SKM-1 treated with dmso at 0.1 percent for 144 hours (cell line): ENCODE measurements around the gene SYNPO.

Experiments
- DNase-seq: peaks from one replicate; lab custom pipeline; 2025; ENCODE audit not compliant: unreplicated experiment; lab: John Stamatoyannopoulos, UW

SYNPO gene

GRCh38 chr5:150624334-150625163 is 15.9 kb upstream of the SYNPO start:
- DNase-seq = no peak

- DNase-seq = no peak
These were observed 15.3 kb upstream of the SYNPO start for GRCh38 chr5:150625164-150625535.

GRCh38 chr5:150625831-150626746 is 14.4 kb upstream of the SYNPO start:
- DNase-seq = no peak

GRCh38 chr5:150626853-150627276 is 13.6 kb upstream of the SYNPO start:
- DNase-seq = no peak

- peak; percentile 43 for DNase-seq
These were observed 12.5 kb upstream of the SYNPO start for GRCh38 chr5:150627731-150628545.

DNA sequence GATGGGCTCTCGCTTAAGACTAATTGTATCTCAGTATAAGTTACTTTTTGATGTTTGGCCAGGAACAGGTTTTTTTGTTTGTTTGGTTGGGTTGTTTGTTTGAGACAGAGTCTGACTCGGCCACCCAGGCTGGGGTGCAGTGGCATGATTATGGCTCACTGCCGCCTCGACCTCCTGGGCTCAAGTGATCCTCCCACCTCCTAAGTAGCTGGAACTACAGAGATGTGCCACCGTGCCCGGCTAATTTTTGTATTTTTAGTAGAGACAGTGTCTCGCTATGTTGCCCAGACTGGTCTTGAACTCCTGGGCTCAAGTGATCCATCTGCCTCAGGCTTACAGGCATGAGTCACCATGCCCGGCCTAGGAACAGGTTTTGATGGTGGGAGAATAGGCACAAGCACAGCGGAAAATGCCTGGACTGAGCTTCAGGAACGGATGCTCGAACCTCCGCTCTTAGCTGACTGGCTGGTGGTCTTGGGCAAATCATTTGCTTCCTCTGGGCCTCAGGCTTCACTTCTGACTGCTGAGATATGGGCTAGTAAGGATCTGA is 11.4 kb upstream of the SYNPO start:
- no peak for DNase-seq

- DNase-seq = no peak
These were observed 10.4 kb upstream of the SYNPO start for GRCh38 chr5:150630016-150630415.

GRCh38 chr5:150630461-150631325 is 9.8 kb upstream of the SYNPO start:
- DNase-seq = no peak

GRCh38 chr5:150631326-150631701 is 9.1 kb upstream of the SYNPO start:
- DNase-seq = no peak

- DNase-seq = no peak
These were observed 7.9 kb upstream of the SYNPO start for GRCh38 chr5:150632305-150633160.

- DNase-seq = no peak
These were observed 7.0 kb upstream of the SYNPO start for GRCh38 chr5:150633429-150633828.

- no peak for DNase-seq
These were observed 3.8 kb upstream of the SYNPO start for GRCh38 chr5:150636391-150637244.

- DNase-seq = no peak
These were observed 3.0 kb upstream of the SYNPO start for GRCh38 chr5:150637245-150638052.

- DNase-seq = no peak
These were observed 2.4 kb upstream of the SYNPO start for GRCh38 chr5:150638053-150638444.

GRCh38 chr5:150638488-150639376 is 1.7 kb upstream of the SYNPO start:
- DNase-seq = peak; percentile 16

DNA sequence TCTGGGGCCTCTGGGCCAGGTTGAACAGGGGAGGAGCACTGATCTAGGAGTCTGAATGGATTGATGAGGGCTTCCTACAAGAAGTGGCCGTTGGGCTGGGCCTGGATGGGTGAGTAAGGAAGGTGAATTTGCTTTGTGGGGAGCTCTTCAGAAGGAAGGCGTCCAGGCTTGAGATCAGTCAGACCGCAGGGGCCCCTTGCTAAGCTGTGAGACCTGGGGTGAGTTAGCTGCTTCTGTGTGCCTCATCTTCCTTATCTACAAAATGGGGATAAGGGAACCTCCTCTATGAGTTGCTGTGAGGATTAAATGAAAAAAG is 1.1 kb upstream of the SYNPO start:
- DNase-seq = no peak
